Endothelial cell of umbilical vein (primary cell): ENCODE measurements around the gene ZNF462.

Experiments
- CTCF ChIP-seq, 2 donors: IDR thresholded peaks; 1 replicate in 1 of 2; 2 replicates in 1 of 2; pipeline ENCODE4 v1.5.1; 2011; ENCODE audit warnings: low read length in 2 of 2, mild to moderate bottlenecking in 2 of 2, moderate library complexity in 2 of 2, control low read depth in 1 of 2, inconsistent platforms in 1 of 2, low read depth in 1 of 2; ENCODE audit not compliant: insufficient read depth in 1 of 2; ENCODE audit errors: extremely low read depth in 1 of 2
- EZH2 ChIP-seq: IDR thresholded peaks from 2 replicates; pipeline ENCODE4 v1.6.1; 2012; ENCODE audit warnings: borderline replicate concordance, low read depth, mild to moderate bottlenecking, moderate library complexity, low read length, inconsistent platforms; ENCODE audit not compliant: severe bottlenecking
- FOS ChIP-seq: IDR thresholded peaks from 2 replicates; pipeline ENCODE4 v1.6.1; 2011; ENCODE audit warnings: mild to moderate bottlenecking, low read length, moderate library complexity, borderline replicate concordance; ENCODE audit not compliant: insufficient read depth
- MYC ChIP-seq: IDR thresholded peaks from one replicate; pipeline ENCODE4 v1.6.1; 2011; ENCODE audit warnings: mild to moderate bottlenecking, low read depth, low read length
- POLR2A ChIP-seq: IDR thresholded peaks from 2 replicates; pipeline ENCODE4 v1.6.1; 2012; ENCODE audit warnings: low read depth, mild to moderate bottlenecking, control low read depth, low read length
- POLR2AphosphoS5 ChIP-seq: IDR thresholded peaks from 2 replicates; pipeline ENCODE4 v1.6.1; 2012; ENCODE audit warnings: low read depth, mild to moderate bottlenecking, control low read depth, low read length, moderate library complexity; ENCODE audit not compliant: insufficient read depth

- TF ChIP-seq CTCF (IDR thresholded peaks at IDR 0.05; ENCODE audit: extremely low read depth in 1 of 2, insufficient read depth in 1 of 2, low read depth in 1 of 2, low read length in 2 of 2) = no peak
- no peak for TF ChIP-seq EZH2
- no peak for TF ChIP-seq POLR2A
- TF ChIP-seq POLR2AphosphoS5 = no peak
- TF ChIP-seq FOS = no peak
- TF ChIP-seq MYC = no peak
These were observed 99.2 kb downstream of the ZNF462 start for GRCh38 chr9:106962122-106962521.
